Measurements from ENCODE around the gene C1orf226.
"Not testable (repeated sequence)": the region's sequence is repeated elsewhere in the genome, so short reads cannot be mapped to it uniquely, and the experiment has no call there.

C1orf226 gene

GRCh38 chr1:162417650-162418049, 36.1 kb downstream of the C1orf226 start:
- Histone ChIP-seq H3K4me1 (ENCODE audit: control insufficient read depth in 1 of 2, insufficient read depth in 2 of 2, low read length in 2 of 2) (no peaks in the 10 kb centered on the region), H3K27me3 (ENCODE audit: low read depth, low read length) (no peaks in the 10 kb centered on the region), H3K4me3 (ENCODE audit: low read depth in 1 of 2, low read length in 2 of 2) (no peak overlapping the region)

GRCh38 chr1:162418584-162418983, 37.1 kb downstream of the C1orf226 start:
- H3K36me3 ChIP-seq (ENCODE audit: control insufficient read depth in 1 of 2, insufficient read depth in 2 of 2, low read length in 2 of 2); H3K9me3 ChIP-seq (ENCODE audit: control insufficient read depth in 1 of 2, low read length in 2 of 2); H3K4me1 ChIP-seq (ENCODE audit: control insufficient read depth in 1 of 2, insufficient read depth in 2 of 2, low read length in 2 of 2); H3K27me3 ChIP-seq (ENCODE audit: low read depth, low read length); H3K4me3 ChIP-seq (ENCODE audit: low read depth in 1 of 2, low read length in 2 of 2); H3K27ac ChIP-seq (ENCODE audit: low read length): not testable (repeated sequence)

More at GRCh38 chr1:162417650-162418049, 36.1 kb downstream of the C1orf226 start:
- Histone ChIP-seq H3K9me3 (ENCODE audit: control insufficient read depth in 1 of 2, low read length in 2 of 2) (no peaks in the 10 kb centered on the region), H3K27ac (ENCODE audit: low read length) (no peak overlapping the region), H3K36me3 (ENCODE audit: control insufficient read depth in 1 of 2, insufficient read depth in 2 of 2, low read length in 2 of 2) (no peaks in the 10 kb centered on the region)

GRCh38 chr1:162419450-162419931, 38.0 kb downstream of the C1orf226 start:
- H3K4me1 ChIP-seq (ENCODE audit: control insufficient read depth in 1 of 2, insufficient read depth in 2 of 2, low read length in 2 of 2); H3K36me3 ChIP-seq (ENCODE audit: control insufficient read depth in 1 of 2, insufficient read depth in 2 of 2, low read length in 2 of 2); H3K9me3 ChIP-seq (ENCODE audit: control insufficient read depth in 1 of 2, low read length in 2 of 2); H3K4me3 ChIP-seq (ENCODE audit: low read depth in 1 of 2, low read length in 2 of 2); H3K27me3 ChIP-seq (ENCODE audit: low read depth, low read length): not testable (repeated sequence)
- H3K27ac ChIP-seq (ENCODE audit: low read length), result peak overlapping the region; percentile 34

GRCh38 chr1:162420120-162420519, 38.6 kb downstream of the C1orf226 start:
- Histone ChIP-seq H3K27me3 (ENCODE audit: low read depth, low read length) (no peaks in the 10 kb centered on the region), H3K9me3 (ENCODE audit: control insufficient read depth in 1 of 2, low read length in 2 of 2) (no peaks in the 10 kb centered on the region), H3K27ac (ENCODE audit: low read length) (no peak overlapping the region), H3K36me3 (ENCODE audit: control insufficient read depth in 1 of 2, insufficient read depth in 2 of 2, low read length in 2 of 2) (no peaks in the 10 kb centered on the region), H3K4me3 (ENCODE audit: low read depth in 1 of 2, low read length in 2 of 2) (peak overlapping the region in 1 of 2 donors; percentile 26), H3K4me1 (ENCODE audit: control insufficient read depth in 1 of 2, insufficient read depth in 2 of 2, low read length in 2 of 2) (no peaks in the 10 kb centered on the region)

GRCh38 chr1:162421258-162422164, 40.0 kb downstream of the C1orf226 start:
- Histone ChIP-seq H3K36me3 (ENCODE audit: control insufficient read depth in 1 of 2, insufficient read depth in 2 of 2, low read length in 2 of 2) (no peaks in the 10 kb centered on the region), H3K4me3 (ENCODE audit: low read depth in 1 of 2, low read length in 2 of 2) (no peak overlapping the region), H3K9me3 (ENCODE audit: control insufficient read depth in 1 of 2, low read length in 2 of 2) (no peaks in the 10 kb centered on the region), H3K4me1 (ENCODE audit: control insufficient read depth in 1 of 2, insufficient read depth in 2 of 2, low read length in 2 of 2) (no peaks in the 10 kb centered on the region), H3K27me3 (ENCODE audit: low read depth, low read length) (no peaks in the 10 kb centered on the region), H3K27ac (ENCODE audit: low read length) (peak overlapping the region; percentile 15)

GRCh38 chr1:162422662-162423375, 41.3 kb downstream of the C1orf226 start:
- no peak overlapping the region for H3K4me3 ChIP-seq (ENCODE audit: low read depth in 1 of 2, low read length in 2 of 2)
- no peaks in the 10 kb centered on the region for H3K27me3 ChIP-seq (ENCODE audit: low read depth, low read length)
- H3K27ac ChIP-seq (ENCODE audit: low read length), result no peak overlapping the region
- H3K9me3 ChIP-seq (ENCODE audit: control insufficient read depth in 1 of 2, low read length in 2 of 2), result no peaks in the 10 kb centered on the region
- no peaks in the 10 kb centered on the region for H3K4me1 ChIP-seq (ENCODE audit: control insufficient read depth in 1 of 2, insufficient read depth in 2 of 2, low read length in 2 of 2)
- H3K36me3 ChIP-seq (ENCODE audit: control insufficient read depth in 1 of 2, insufficient read depth in 2 of 2, low read length in 2 of 2), result no peaks in the 10 kb centered on the region

- Histone ChIP-seq H3K9me3 (ENCODE audit: control insufficient read depth in 1 of 2, low read length in 2 of 2) (no peaks in the 10 kb centered on the region), H3K4me1 (ENCODE audit: control insufficient read depth in 1 of 2, insufficient read depth in 2 of 2, low read length in 2 of 2) (no peaks in the 10 kb centered on the region), H3K4me3 (ENCODE audit: low read depth in 1 of 2, low read length in 2 of 2) (no peak overlapping the region), H3K36me3 (ENCODE audit: control insufficient read depth in 1 of 2, insufficient read depth in 2 of 2, low read length in 2 of 2) (no peaks in the 10 kb centered on the region), H3K27ac (ENCODE audit: low read length) (no peak overlapping the region), H3K27me3 (ENCODE audit: low read depth, low read length) (no peaks in the 10 kb centered on the region)
Observed at GRCh38 chr1:162430583-162430982, 49.1 kb downstream of the C1orf226 start.

GRCh38 chr1:162432977-162433713, 51.6 kb downstream of the C1orf226 start:
- H3K4me3 ChIP-seq (ENCODE audit: low read depth in 1 of 2, low read length in 2 of 2); H3K27ac ChIP-seq (ENCODE audit: low read length); H3K9me3 ChIP-seq (ENCODE audit: control insufficient read depth in 1 of 2, low read length in 2 of 2); H3K27me3 ChIP-seq (ENCODE audit: low read depth, low read length); H3K4me1 ChIP-seq (ENCODE audit: control insufficient read depth in 1 of 2, insufficient read depth in 2 of 2, low read length in 2 of 2); H3K36me3 ChIP-seq (ENCODE audit: control insufficient read depth in 1 of 2, insufficient read depth in 2 of 2, low read length in 2 of 2): not testable (repeated sequence)

All from muscle layer of duodenum (tissue), 2 donors.